ENCODE data around the gene KLHL22. TPM values are rescaled to one million over a fixed set of nuclear protein-coding genes. Genes with fewer than 3 reads are reported as not detected.

The KLHL22 gene
- total and polyA plus RNA-seq, 2 of the 13 experiments (the other 11 are each of a cell fraction or from before 2014, with no cell fraction given), result 10.9 to 14.8 TPM

DNA sequence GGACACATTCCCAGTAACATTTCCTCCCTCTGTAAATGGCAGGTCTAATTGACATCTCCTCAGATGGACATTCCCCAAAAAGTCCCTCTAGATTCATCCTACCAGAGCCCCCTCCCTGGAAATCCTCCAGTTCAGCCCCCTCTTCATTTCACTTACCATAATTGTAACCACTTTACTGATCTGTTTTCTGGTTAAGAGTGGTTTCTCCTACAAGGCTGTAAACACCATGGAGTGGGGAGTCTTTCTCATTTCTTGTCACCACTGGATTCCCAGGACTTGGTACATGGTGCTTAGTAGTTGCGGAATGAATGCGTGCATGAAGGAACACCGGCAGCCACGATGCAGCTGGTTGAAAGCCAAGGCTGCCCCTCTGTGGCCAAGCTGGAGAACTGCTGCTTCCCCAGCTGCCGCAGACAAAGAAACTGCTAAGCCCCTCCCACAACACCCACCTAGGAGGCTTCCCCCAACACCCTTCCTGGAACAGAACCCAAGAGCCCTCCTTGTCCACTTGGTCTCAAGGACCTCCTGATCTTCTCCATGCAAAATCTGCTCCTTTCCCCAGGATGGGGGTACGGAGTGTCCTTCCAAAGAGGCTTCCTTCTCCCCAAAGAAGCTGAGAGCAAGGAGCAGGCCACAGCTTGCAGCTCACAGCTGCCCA, 39.4 kb downstream of the KLHL22 start (continued):
- TF ChIP-seq IKZF5 (CRISPR knock-in tag; IDR thresholded peaks at IDR 0.05) (peak; percentile 43; the same call in 1 of the 2 replicates), ZNF232 (CRISPR knock-in tag; IDR thresholded peaks at IDR 0.05; ENCODE audit: borderline replicate concordance) (no peak), ZNF556 (CRISPR knock-in tag; IDR thresholded peaks at IDR 0.05; ENCODE audit: borderline replicate concordance) (0 out of 2 replicates have a peak, but pooled peaks have one; percentile 65), SYNCRIP (IDR thresholded peaks at IDR 0.05; ENCODE audit: insufficient read depth, low read depth, low read length) (no peak)
- TF ChIP-seq, protein P1, sequence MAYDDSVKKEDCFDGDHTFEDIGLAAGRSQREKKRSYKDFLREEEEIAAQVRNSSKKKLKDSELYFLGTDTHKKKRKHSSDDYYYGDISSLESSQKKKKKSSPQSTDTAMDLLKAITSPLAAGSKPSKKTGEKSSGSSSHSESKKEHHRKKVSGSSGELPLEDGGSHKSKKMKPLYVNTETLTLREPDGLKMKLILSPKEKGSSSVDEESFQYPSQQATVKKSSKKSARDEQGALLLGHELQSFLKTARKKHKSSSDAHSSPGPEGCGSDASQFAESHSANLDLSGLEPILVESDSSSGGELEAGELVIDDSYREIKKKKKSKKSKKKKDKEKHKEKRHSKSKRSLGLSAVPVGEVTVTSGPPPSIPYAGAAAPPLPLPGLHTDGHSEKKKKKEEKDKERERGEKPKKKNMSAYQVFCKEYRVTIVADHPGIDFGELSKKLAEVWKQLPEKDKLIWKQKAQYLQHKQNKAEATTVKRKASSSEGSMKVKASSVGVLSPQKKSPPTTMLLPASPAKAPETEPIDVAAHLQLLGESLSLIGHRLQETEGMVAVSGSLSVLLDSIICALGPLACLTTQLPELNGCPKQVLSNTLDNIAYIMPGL (CRISPR knock-in tag; IDR thresholded peaks at IDR 0.05; ENCODE audit: borderline replicate concordance in 1 of 2, low read depth in 1 of 2), result peak; percentile 43 to 53; a peak in 1 of 4 replicates

- H2AFZ ChIP-seq (ENCODE audit: low read length), result no peak overlapping the region
- in situ Hi-C loops (cut with HindIII; ENCODE audit: extremely low pct_ligation_motif_present, low pct_unique_long_range_greater_than_20kb) (loop anchor here (5.0 kb wide), 1 partner anchor 33 kb away; no protein-coding TSS in a partner anchor), intact Hi-C loops (cut with micrococcal nuclease; ENCODE audit: unreplicated experiment) (loop anchor here (1.0 kb wide), 2 partner anchors 16 to 37 kb away; no protein-coding TSS in a partner anchor)
- H4K20me1 ChIP-seq (ENCODE audit: insufficient read depth, low read length), result no peaks in the 10 kb centered on the region
- no peak overlapping the region for H3K27ac ChIP-seq (ENCODE audit: extremely low read length, insufficient read depth, low read length)
- POLR2A ChIA-PET, result interaction anchor here (1.2 kb wide), 1 partner anchor 37 kb away, joined by 8 read pairs; no protein-coding TSS in a partner anchor
- peaks cover 0 to 3% of the 10 kb centered on the region in 2 experiments; a peak in 1 of 5 replicates for H3K36me3 ChIP-seq (replicated peaks in 1 of 2; ENCODE audit: control insufficient read depth in 1 of 2, insufficient read depth in 2 of 2, low read length in 2 of 2)
- 96% methylated on average over 8 of the region's 8 CpGs for WGBS (ENCODE audit: low lambda C conversion rate)
- FAIRE-seq (no peak), DNase-seq (ENCODE audit: low spot score) (no peak), ATAC-seq (no peak)
- H3K4me1 ChIP-seq (ENCODE audit: insufficient read depth, low read length), result no peaks in the 10 kb centered on the region
- no TSS peak for BruUV-seq (replicated peaks)
- no peak overlapping the region for H3K9ac ChIP-seq (ENCODE audit: insufficient read depth, low read depth, low read length)
- H3K27me3 ChIP-seq (ENCODE audit: control insufficient read depth in 1 of 2, insufficient read depth in 2 of 2, low read length in 2 of 2), result no peaks in the 10 kb centered on the region
- H3K9me3 ChIP-seq (ENCODE audit: low read length), result no peaks in the 10 kb centered on the region
- CTCF ChIA-PET (ENCODE audit: low intra/inter-chr PET ratio, low total read pairs), result interaction anchor here (1.4 to 3.3 kb wide), 4 partner anchors 16 to 300 kb away, joined by 4 to 66 read pairs (median 8); no protein-coding TSS in a partner anchor
- H3K4me2 ChIP-seq (ENCODE audit: low read depth, low read length), result no peak overlapping the region
- TF ChIP-seq KLF9 (CRISPR knock-in tag; IDR thresholded peaks at IDR 0.05; ENCODE audit: low read depth) (no peak), PLRG1 (conservative IDR thresholded peaks at IDR 0.05) (no peak), ZNF781 (CRISPR knock-in tag; IDR thresholded peaks at IDR 0.05; ENCODE audit: borderline replicate concordance, not compliant biosample characterization) (no peak)
- H3K4me3 ChIP-seq (replicated peaks in 1 of 3; ENCODE audit: insufficient read depth in 1 of 3, low read depth in 2 of 3, low read length in 3 of 3), result no peak overlapping the region
- H3K79me2 ChIP-seq (ENCODE audit: insufficient read depth, low read length), result no peaks in the 10 kb centered on the region
These were observed 39.9 kb downstream of the KLHL22 start for GRCh38 chr22:20455709-20456063.

Measured in HepG2 (cell line).